ENCODE results near the gene DYNC1LI2.
A peak's percentile ranks its signal among the peaks of the same experiment; 100 is the strongest.

The DYNC1LI2 gene

GRCh38 chr16:66735891-66736290 lies 15.5 kb downstream of the DYNC1LI2 start:
- no peak for DNase-seq

- no peak for DNase-seq
These were observed 20.3 kb downstream of the DYNC1LI2 start for GRCh38 chr16:66731101-66731500.

- DNase-seq = no peak
These were observed 22.6 kb downstream of the DYNC1LI2 start for GRCh38 chr16:66728804-66729203.

GRCh38 chr16:66728117-66728787 lies 23.2 kb downstream of the DYNC1LI2 start:
- DNase-seq = no peak

- no peak for DNase-seq
These were observed 30.6 kb downstream of the DYNC1LI2 start for GRCh38 chr16:66720766-66721165.

- DNase-seq = no peak
These were observed 32.2 kb downstream of the DYNC1LI2 start for GRCh38 chr16:66719246-66719645.

- no peak for DNase-seq
These were observed 33.6 kb downstream of the DYNC1LI2 start for GRCh38 chr16:66717776-66718175.

GRCh38 chr16:66717112-66717675 lies 34.2 kb downstream of the DYNC1LI2 start:
- no peak for DNase-seq

GRCh38 chr16:66714654-66715307 lies 36.6 kb downstream of the DYNC1LI2 start:
- DNase-seq = no peak

GRCh38 chr16:66714062-66714461 lies 37.3 kb downstream of the DYNC1LI2 start:
- DNase-seq = no peak

- no peak for DNase-seq
These were observed 38.3 kb downstream of the DYNC1LI2 start for GRCh38 chr16:66713076-66713475.

GRCh38 chr16:66712512-66712911 lies 38.9 kb downstream of the DYNC1LI2 start:
- no peak for DNase-seq

- no peak for DNase-seq
These were observed 39.8 kb downstream of the DYNC1LI2 start for GRCh38 chr16:66711581-66711980.

- DNase-seq = no peak
These were observed 44.9 kb downstream of the DYNC1LI2 start for GRCh38 chr16:66706506-66706880.

GRCh38 chr16:66705790-66706505 lies 45.5 kb downstream of the DYNC1LI2 start:
- no peak for DNase-seq

GRCh38 chr16:66703406-66704215 lies 47.8 kb downstream of the DYNC1LI2 start:
- no peak for DNase-seq

GRCh38 chr16:66701516-66701915 lies 49.9 kb downstream of the DYNC1LI2 start:
- DNase-seq = no peak

- no peak for DNase-seq
These were observed 50.4 kb downstream of the DYNC1LI2 start for GRCh38 chr16:66701026-66701425.

GRCh38 chr16:66699898-66700297 lies 51.5 kb downstream of the DYNC1LI2 start:
- no peak for DNase-seq

GRCh38 chr16:66698046-66698445 lies 53.4 kb downstream of the DYNC1LI2 start:
- DNase-seq = no peak

- DNase-seq = peak; percentile 61
These were observed 54.5 kb downstream of the DYNC1LI2 start, which contains the start of gene CMTM4 for GRCh38 chr16:66696669-66697630. TSS of gene CMTM4 (minus strand) at chr16:66696743. CDS start at chr16:66696525, 218 bp downstream.
